Epithelial cell of proximal tubule (primary cell): ENCODE results near the gene ODR4. TPM values are rescaled to one million over a fixed set of nuclear protein-coding genes. Genes with fewer than 3 reads are reported as not detected.

Experiments used
- DNase-seq: peaks from one replicate; pipeline ENCODE4 v3.0.0-alpha.2; 2011; ENCODE audit warnings: low read depth
- H3K4me3 ChIP-seq: 2 replicates; pipeline ENCODE4 v1.5.1; 2011; ENCODE audit warnings: low read depth, mild to moderate bottlenecking, low read length
- CTCF ChIP-seq: conservative IDR thresholded peaks from 2 replicates; pipeline ENCODE4 v1.5.1; 2012; ENCODE audit warnings: low read depth, mild to moderate bottlenecking, low read length
- total RNA-seq: library from RNA; depleted of rRNA; stranded (reverse); fragments of >200 nt; gene quantifications from 2 replicates; pipeline ENCODE4 v1.2.3, GENCODE V29; 2015

The ODR4 gene
- total RNA-seq, 1 donor from 2014 or later: 8.9 TPM

- DNase-seq: no peak
- no peak overlapping the region for H3K4me3 ChIP-seq
- TF ChIP-seq CTCF: peak; percentile 67
These were observed 28.9 kb downstream of the ODR4 start for GRCh38 chr1:186404454-186405051.

GRCh38 chr1:186409091-186409490 lies 33.5 kb downstream of the ODR4 start:
- no peak overlapping the region for H3K4me3 ChIP-seq
- TF ChIP-seq CTCF: no peak
- DNase-seq: no peak

- H3K4me3 ChIP-seq: no peak overlapping the region
- no peak for DNase-seq
- TF ChIP-seq CTCF: no peak
These were observed 37.7 kb downstream of the ODR4 start for GRCh38 chr1:186413319-186413718.

GRCh38 chr1:186418503-186418902 lies 42.9 kb downstream of the ODR4 start:
- no peak for DNase-seq
- H3K4me3 ChIP-seq: no peak overlapping the region
- TF ChIP-seq CTCF: no peak

GRCh38 chr1:186420311-186420710 lies 44.7 kb downstream of the ODR4 start:
- TF ChIP-seq CTCF: no peak
- no peak overlapping the region for H3K4me3 ChIP-seq
- no peak for DNase-seq

GRCh38 chr1:186420923-186421322 lies 45.3 kb downstream of the ODR4 start:
- TF ChIP-seq CTCF: no peak
- H3K4me3 ChIP-seq: no peak overlapping the region
- DNase-seq: no peak

- TF ChIP-seq CTCF: no peak
- no peak overlapping the region for H3K4me3 ChIP-seq
- no peak for DNase-seq
These were observed 45.8 kb downstream of the ODR4 start for GRCh38 chr1:186421446-186421845.
